HG02973 (cell line): ENCODE results near the gene PLEKHN1.
"Not testable (repeated sequence)": the region's sequence is repeated elsewhere in the genome, so short reads cannot be mapped to it uniquely, and the experiment has no call there.

ENCODE experiments used
- ATAC-seq: cut with Tn5 transposase; IDR thresholded peaks from one replicate; pipeline ENCODE4 v1.9.1; 2021; ENCODE audit warnings: moderate library complexity; ENCODE audit not compliant: unreplicated experiment

The PLEKHN1 gene

DNA sequence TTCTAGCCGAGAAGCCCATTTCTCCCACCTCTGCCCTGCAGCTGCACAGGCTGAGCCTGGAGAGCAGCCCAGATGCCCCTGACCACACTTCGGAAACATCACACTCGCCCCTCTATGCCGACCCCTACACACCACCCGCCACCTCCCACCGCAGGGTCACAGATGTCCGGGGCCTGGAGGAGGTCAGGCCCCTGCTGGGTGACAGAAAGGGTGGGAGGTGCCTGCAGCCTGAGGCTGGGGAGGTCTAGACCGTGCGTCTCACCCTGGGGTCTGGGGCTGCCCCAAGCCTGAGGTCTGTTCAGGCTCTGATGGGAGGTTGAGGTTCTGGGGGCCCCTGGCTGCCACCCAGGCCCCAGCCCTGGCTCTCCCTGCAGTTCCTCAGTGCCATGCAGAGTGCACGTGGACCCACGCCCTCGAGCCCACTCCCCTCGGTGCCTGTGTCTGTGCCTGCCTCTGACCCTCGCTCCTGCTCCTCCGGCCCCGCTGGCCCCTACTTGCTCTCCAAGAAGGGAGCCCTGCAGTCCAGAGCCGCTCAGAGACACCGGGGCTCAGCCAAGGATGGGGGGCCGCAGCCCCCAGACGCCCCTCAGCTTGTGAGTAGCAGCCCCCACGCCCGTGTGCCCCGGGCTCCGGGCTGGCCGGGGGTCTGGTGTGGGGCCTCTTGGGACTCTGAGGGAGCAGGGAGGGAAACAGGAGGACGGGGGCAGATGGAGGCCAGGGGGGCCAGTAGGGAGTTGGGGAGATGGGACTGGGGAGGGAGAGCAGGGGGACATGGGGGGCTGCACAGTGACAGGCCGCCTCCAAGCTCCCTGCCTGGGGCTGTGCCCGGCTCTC, 7.4 kb downstream of the PLEKHN1 start:
- no peak for ATAC-seq

DNA sequence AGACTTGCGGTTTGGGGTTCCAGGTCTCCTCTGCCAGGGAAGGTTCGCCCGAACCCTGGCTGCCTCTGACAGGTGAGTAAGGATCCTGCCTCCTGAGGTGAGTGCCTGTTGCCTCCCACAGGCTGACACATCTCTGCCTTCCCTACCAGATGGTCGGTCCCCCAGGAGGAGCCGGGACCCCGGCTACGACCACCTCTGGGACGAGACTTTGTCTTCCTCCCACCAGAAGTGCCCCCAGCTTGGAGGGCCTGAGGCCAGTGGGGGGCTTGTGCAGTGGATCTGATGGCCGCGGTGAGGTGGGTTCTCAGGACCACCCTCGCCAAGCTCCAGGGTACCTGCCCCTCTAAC, 8.0 kb downstream of the PLEKHN1 start:
- ATAC-seq, result no peak

DNA sequence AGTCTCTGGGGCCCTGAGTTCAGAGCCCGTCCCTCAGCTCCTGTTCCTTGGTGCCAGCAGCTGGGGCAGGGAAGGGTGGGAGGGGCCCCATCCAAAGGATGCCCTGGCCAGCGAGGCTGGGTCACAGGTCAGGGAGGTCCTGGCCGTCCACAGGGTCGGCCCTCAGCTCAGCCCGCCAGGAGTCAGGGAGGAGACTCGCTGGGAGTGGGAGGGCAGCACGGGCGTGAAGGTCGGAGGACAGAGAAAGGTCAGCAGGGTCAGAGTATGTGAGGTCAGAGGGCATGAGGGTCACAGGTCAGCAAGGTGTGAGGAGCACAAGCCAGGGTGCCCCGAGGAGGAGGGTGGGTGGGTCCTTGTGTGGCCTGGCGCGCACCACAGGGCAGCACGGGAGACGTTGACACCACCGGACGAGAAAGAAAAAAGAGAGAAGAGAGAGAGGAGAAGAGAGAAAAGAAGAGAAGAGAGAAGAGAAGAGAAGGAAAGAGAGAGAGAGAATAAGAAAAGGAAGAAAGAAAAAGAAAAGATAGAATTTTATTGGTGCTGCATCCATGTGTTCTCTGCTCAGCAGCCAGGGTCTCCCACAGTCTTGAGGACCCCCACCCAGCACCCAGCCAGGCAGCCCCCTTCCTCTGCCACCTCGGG, 8.5 kb downstream of the PLEKHN1 start:
- no peak for ATAC-seq

- no peak for ATAC-seq
These were observed 9.1 kb downstream of the PLEKHN1 start for GRCh38 chr1:975365-975764.

- ATAC-seq, result no peak
These were observed 9.8 kb downstream of the PLEKHN1 start for GRCh38 chr1:975896-976683.

DNA sequence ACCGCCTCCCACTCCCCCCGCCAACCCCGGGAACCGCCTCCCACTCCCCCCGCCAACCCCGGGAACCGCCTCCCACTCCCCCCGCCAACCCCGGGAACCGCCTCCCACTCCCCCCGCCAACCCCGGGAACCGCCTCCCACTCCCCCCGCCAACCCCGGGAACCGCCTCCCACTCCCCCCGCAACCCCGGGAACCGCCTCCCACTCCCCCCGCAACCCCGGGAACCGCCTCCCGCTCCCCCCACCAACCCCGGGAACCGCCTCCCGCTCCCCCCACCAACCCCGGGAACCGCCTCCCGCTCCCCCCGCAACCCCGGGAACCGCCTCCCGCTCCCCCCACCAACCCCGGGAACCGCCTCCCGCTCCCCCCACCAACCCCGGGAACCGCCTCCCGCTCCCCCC, 10.5 kb downstream of the PLEKHN1 start:
- not testable (repeated sequence) for ATAC-seq

DNA sequence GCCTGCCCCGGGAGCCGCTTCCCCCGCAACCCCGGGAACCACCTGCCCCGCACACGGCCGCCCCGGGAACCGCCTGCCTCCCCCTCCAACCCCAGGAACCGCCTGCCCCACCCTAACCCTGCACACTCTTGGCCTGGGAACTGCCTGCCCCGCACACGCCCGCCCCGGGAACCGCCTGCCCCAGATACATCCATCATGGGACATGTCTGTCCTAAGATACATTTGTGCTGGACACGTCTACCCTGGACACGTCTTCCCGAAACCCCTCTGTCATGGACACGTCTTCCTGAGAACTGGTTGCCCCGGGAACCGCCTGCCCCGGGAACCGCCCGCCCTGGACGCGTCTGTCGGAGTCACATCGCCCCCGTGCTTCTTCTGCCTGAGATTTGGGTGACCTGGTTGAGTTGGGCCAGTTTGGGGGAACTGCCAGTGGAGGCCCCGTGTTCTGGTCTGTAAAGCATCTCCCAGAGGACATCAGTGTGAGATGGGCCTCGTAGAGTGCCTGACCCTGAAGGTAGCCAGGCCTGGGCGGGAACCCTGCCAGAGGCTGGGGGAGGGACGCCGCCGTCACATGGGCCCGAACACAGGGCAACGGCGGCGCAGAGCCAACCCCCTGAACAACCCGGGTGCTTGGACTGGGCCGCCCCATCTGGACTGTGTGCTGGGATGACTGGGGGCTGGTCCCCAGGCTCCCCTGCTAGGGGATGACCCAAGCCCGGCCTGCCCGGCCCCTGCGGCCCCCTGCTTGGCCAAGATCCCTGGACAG, 12.0 kb downstream of the PLEKHN1 start:
- no peak for ATAC-seq

- no peak for ATAC-seq
These were observed 12.8 kb downstream of the PLEKHN1 start for GRCh38 chr1:978835-979743.

GRCh38 chr1:979744-980072, 13.4 kb downstream of the PLEKHN1 start:
- no peak for ATAC-seq

DNA sequence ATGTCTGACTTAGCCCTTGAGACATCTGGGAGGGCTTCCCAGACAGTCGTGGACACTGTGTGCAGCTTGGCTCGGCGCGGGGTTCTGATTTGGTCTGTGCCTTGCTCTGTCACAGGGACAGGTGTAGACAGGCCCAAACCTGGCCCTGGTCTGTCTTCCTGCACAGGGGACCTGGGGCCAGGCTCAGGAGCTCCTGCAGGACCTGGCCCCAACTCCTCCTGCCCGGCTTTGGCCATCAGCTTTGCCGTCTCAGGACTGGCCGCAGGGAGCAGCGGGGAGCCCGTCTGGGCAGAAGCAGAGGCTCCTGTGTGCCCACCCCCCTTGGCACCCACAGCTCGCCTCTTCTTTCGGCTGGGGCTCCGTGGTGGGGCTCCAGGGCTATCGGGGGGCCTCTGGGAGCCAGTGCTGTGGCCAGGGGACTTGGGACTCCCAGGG, 13.9 kb downstream of the PLEKHN1 start:
- ATAC-seq, result no peak

DNA sequence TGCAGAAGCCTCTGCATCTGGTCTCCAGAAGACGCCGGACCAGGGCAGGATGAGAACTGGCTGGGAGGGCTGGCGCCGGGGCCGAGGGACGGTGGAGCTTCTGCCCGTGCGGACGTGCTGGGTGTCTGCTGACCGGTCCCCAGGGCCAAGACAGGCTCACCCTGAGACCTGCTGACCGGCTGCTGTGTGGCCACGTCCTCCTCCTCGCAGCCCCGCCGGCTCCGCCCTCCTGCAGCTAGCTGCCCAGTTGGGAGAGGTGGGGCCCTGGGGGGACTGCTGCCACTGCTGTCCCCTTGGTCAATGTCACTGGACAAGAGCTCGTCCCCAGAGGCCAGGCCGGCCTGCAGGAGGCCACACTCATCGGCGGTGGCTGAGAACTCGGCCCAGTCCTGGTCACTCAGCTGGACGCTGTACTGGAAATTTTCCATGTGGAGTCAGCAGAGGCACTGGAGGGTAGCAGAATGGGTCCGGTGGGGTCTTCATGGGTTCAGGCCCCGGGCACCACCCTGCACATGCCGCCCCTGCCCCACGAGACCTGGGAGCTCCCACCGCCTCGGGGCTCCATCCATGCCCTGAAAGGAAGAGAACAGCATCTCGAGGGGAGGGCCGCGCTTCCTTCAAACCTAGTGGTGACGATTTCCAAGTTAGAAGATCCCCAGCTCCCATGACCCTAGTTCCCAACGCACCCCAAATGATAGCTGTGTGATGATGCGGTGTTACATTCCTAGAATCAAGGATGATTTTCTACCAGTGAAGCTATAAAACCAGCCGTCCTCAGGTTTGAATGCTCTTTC, 14.5 kb downstream of the PLEKHN1 start:
- ATAC-seq, result no peak

GRCh38 chr1:981491-981954, 15.2 kb downstream of the PLEKHN1 start:
- ATAC-seq, result no peak

- no peak for ATAC-seq
These were observed 15.8 kb downstream of the PLEKHN1 start, which contains the start of gene PERM1 for GRCh38 chr1:981955-982558. PERM1 (minus strand) TSS chr1:982093; CDS start chr1:981029, 1,064 bp downstream.

DNA sequence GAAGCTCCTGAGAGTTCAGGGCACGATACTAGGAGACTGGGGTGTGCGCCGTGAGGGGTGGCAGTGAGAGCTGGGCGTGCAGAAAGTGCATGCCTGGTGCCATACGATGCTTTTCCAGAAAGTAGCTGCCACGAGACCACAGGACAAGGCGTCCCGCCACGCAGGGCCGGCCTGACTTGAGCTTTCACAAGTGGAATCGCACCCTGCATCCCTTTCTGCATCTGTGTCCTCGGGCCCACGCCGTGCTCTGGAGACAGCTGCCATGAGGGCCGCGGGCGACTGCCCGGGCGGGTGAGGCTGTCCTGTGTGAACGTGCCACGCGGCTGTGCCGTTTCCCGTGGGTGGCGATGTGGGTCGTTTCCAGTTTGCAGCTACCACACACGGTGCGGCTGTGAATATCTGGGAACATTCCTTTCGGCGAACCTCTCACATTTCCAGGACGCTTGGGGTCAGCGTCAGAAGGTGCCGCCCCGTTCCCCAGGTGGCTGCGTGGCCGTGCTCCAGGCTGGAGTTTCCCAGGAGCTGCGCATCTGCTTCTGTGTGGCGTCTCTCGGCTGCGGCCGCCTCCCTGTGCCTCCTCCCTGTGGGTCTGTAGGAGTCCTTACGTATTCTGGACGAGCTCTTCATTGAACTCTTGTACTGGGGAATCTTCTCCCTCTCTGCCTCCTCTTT, 16.6 kb downstream of the PLEKHN1 start:
- ATAC-seq, result no peak

GRCh38 chr1:983798-984475, 17.7 kb downstream of the PLEKHN1 start:
- ATAC-seq, result no peak

- no peak for ATAC-seq
These were observed 18.2 kb downstream of the PLEKHN1 start for GRCh38 chr1:984476-984814.

DNA sequence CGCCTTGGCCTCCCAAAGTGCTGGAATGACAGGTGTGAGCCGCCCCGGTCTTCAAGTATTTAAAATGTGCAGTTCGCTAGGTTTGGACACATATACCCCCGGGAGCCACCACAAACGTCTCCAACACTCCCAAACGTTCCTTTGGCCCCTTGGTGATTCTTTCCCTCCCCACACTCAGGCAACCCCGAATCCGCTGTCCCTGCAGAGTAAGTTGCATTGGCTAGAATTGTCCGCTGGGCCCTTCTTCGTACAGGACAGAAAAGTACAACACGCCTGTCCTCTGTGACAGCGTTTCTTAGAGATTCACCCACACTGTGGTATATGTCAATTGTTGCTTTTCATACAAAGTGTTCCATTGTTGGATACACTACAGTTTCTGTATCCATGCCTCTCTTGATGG, 18.8 kb downstream of the PLEKHN1 start:
- ATAC-seq, result no peak

DNA sequence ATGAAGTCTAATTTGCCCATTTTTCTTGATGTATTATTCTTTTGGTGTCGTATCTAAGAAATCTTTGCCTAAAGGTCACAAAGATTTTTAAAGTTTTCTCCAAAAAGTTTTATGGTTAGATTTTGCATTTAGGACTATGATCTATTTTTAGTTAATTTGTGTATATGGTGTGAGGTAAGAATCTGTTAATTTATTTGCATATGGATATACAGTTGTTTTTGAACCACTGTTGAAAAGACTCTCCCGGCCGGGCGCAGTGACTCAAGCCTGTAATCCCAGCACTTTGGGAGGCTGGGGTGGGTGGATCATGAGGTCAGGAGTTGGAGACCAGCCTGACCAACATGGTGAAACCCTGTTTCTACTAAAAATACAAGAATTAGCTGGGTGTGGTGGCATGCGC, 21.8 kb downstream of the PLEKHN1 start:
- not testable (repeated sequence) for ATAC-seq
